Stimulated activated naive CD8-positive, alpha-beta T cell treated with anti-CD3 and anti-CD28 coated beads, Interleukin-15, Interleukin-2, amounts not matched to agents 100 U/mL and 50 U/mL, for 24 hours (primary cell): ENCODE results near the gene DEPDC7.
"Not testable (repeated sequence)": the region's sequence is repeated elsewhere in the genome, so short reads cannot be mapped to it uniquely, and the experiment has no call there.

Source experiments
- ATAC-seq: fragments of 150-1000 bp; cut with Tn5 transposase; one replicate; pipeline ENCODE4 v1.10.0; 2021
- DNase-seq: peaks from one replicate; pipeline ENCODE4 v3.0.0; 2021

The DEPDC7 gene

DNA sequence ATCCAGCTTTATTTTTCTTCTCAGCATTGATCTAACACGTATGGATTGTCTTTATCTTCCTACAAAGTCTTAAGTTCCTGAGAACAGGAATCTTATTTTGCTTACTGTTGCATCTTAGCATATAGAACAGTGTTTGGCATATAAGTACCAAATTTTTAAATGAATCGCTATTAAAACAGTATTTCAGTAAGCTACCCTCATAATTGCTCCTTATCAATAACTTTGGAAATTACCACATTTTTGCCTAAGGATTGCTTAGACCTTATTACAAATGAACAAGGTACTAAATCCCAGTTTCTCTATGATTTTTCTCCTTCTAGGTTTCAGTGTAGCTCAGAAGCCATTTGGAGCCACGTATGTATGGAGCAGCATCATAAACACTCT is 9.7 kb downstream of the DEPDC7 start:
- DNase-seq = no peak

DNA sequence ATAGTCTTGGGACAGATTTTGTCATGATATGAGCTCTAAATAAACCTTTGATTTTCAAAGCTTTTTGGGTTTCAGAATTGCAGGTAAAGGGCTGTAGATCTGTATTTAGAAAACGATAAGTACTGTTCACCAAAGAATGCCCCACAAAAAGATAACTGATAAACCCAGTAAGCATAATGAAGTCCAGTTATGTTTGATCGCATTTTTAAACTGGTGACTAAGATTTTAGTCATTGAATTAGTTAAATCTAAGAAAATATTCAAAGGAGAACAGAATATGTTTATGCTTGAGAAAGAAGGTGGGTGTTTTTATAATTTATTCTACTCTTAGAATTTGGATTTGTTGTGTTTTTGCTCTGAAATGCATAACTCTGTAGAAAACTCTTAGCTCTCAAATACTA is 11.6 kb downstream of the DEPDC7 start:
- DNase-seq = no peak
- no peak for ATAC-seq

More for the DNA sequence above, 9.7 kb downstream of the DEPDC7 start:
- no peak for ATAC-seq

DNA sequence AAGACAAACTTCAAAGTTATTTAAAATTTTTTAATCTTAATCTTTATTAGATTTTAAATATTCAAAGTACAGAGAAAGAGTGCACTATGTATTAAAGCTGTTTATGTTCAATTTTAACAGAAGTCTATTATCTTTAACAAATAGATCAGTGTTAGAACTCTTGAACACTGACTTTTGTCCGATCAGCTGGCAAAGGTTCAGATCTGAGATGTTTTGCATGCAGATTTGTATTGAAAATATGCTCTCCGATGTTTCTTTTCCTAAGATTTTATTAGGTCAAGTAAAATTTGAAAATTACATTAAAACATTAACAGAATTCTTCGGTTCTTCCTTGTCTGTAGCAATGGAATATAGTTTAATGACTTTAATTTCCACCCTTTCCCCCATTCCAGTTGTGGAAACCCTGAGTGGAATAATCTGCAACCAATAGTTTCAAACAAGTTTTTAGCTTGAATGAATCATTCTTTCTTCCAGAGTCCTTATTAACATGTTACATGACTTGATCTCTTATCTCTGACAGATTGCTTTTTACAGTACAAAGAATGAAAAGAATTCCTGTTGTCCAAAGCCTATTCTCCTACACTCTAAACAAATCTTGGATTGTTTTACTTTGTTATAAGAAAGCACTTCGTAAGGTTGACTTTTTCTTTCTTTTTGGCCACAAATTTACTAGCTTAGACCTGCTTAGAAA is 12.3 kb downstream of the DEPDC7 start:
- ATAC-seq = no peak
- no peak for DNase-seq

DNA sequence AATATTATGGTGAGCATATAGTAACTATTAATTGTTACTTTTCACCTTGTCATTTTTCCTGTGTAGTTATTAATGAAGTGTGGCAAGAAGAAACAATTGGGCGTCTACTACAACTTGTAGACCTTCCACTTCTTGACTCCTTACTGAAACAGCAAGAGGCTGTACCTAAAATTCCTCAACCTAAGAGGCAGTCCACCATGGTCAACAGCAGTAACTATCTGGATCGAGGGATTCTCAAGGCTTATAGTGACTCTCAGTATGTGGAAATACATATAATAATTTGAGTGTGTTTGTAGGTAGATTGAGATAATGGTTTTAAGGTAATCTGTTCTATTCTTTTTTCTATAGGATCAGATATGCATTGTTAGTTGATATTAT is 12.8 kb downstream of the DEPDC7 start:
- no peak for DNase-seq
- no peak for ATAC-seq

DNA sequence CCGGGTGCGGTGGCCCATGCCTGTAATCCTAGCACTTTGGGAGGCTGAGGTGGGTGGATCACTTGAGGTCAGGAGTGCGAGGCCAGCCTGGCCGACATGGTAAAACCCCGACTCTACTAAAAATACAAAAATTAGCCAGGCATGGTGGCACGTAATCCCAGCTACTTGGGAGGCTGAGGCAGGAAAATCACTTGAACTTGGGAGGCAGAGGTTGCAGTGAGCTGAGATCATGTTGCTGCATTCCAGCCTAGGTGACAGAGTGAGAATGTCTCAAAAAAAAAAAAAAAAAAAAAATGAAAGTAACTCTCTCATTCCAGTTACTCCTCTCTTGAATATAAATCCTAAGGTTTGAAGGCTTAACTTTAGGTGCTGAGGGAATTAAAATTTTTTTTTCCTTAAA is 13.5 kb downstream of the DEPDC7 start:
- ATAC-seq, DNase-seq: not testable (repeated sequence)

DNA sequence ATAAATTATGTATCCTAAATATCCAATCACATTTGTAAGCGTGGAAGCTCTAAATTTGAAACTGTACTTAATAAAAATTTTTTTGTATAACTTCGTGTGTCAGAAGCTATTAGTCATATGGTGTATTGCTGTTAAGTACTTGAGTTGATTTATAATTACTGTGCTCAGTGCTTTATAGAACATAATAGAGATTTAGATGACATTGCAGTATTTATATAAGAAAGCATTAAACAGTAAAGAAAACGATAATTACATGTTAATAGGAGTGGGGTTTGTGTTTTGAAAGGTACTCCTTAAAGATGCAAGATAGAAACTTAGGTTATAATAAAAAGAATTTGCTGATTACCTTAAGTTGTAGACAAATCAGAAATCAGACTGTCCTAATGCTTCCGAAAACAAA is 17.8 kb downstream of the DEPDC7 start:
- DNase-seq = no peak
- ATAC-seq = no peak

DNA sequence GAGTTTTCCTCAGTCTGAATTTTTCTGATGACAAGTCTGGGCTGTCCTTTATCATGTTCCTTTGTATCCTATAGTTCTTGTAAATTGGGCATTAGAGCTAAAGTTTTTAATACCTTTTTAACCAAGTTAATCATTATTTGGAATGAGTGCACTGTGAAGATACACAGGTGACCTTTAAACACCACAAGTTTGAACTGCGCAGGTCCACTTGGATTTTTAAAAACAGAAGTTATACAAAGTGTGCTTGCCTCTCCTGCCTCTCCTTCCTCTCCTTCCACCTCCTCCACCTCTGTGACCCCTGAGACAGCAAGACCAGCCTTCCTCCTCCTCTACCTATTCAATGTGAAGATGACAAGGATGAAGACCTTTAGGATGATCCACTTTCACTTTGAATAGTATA is 19.3 kb downstream of the DEPDC7 start:
- ATAC-seq (no peak), DNase-seq (no peak)

DNA sequence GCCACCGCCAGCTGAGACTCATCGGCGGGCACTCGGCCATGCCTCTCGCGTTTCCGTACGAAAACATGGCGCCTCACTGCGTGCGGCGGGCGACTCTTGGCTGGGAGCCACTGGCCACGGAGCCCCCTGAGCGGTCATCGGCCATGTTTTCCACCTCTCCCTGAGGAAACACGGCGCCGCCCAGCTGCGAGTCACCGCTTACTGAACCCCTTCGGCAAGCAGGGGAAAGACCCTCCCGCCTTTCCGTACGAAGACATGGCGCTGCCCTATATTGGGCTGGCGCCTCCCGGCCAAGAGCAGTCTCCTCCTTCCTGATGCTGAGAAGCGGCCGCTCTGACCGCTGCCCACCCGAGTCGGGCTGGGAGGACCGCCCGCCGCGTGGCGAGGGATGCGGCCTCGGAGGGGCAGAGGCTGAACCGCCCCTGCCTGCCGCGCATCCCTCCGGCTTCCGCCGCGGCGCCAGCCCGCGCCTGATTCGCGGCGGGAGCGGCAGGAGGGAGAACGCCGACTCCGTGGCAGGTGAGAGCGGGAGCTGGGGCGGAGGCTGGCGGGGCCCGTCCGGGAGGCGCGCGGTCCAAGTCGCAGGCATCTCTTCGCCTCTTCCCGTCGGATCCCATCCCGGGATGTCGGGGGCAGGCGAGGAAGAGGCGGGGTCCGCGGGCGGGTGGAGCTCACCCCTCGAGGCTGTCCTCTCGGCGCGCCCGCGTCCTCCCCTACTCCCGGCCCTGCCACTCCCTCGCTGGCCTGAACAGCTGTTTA is 23.8 kb downstream of the DEPDC7 start, which contains the start of gene TCP11L1:
Gene TCP11L1, plus strand, starts transcription at position 299 of the 759 bp plus-strand sequence. CDS start 4,202 bp downstream, outside the sequence.
- peak; percentile 65 for ATAC-seq
- peak; percentile 85 for DNase-seq

DNA sequence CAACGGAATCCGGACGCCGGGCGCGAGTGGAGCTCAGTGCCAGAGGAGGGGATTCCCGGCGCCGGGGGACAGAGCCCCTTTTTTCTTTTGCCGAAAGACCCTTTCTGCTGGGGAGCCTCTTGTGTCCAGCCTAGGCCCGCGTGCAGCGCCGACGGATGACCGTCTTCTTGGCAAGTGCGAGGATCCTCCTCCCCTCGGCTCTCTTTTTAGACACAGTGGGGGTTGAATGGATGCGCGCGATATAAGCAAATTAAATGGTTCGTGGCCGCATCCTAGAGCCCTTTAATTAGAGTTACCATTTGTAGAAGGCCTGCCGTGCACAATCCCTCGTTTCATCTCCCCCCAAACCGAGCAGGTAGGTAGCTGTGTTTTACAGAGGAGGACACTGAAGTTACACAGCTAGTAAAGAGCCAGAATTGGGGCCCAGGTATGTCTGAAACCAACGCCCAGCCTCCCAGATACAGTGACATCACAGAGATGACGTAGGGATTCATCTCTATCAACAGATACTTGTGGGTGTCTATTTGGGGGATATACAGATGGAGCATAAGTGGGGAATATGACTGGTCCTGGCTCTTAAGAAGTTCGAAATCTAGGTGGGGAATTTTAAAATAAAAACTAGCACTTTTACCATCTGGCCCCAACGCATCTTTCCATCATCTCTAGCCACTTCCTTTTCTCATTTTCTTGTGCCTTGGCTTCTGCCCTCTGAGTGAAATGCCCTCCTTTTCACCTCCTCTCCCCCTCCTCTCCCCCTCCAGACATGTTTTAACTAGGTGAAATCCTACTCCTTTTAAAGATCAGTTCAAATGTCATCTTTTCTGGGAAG is 24.6 kb downstream of the DEPDC7 start:
- peak; percentile 82 for ATAC-seq
- peak; percentile 52 for DNase-seq

DNA sequence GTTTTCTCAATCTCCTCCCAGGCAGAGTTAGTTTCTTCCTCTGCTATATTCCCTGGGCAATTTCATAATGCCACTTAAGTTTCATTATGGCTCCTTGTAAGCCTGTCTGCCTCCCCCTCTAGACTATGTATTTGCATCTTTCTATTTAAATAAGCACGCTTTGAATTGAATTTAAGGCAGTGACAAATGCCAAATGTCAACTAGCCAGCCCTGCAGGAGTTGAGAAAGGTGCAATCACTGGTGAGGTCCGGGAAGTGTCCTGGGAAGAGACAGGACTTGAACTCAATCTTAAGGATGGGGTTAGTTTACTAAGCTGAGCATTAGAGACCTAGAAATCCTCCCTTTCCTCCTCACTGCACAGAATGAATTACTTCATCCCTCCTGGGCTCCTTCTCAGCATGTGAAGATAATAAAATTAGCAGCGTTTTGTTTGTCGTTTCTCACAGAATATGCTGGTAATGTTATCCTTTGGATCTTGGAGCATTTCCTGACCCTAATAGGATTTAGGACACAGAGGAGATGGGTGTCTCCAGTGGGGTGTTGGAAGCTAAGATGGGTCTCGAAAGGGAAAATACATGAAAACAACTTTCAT is 25.3 kb downstream of the DEPDC7 start:
- ATAC-seq (peak; percentile 41), DNase-seq (no peak)

DNA sequence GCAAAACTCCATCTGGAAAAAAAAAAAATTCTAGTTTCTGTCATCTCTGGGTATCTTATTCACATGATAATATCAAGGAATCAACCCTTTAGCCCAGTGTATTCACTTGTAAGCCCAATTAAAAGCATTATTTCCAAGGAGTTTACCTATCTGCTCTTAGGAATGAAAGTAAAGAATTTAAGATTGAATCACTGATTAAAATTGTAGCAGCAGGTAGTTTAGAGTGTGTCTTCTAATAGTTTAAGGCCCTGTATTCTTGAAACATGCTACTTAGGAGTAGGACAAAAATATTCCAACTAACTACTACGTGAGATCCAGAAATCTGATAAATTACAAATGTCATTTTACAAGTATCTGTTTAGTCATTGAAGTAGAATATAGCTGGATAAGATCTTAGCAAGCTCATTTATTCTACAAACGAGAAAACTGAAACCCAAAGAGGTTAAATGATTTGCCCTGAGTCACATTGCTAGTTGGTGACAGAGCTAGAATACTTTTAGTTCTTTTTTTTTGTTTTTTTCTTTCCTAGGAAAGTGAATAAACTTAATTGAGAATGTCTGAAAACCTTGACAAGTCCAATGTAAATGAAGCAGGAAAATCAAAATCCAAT is 27.6 kb downstream of the DEPDC7 start:
- no peak for DNase-seq
- no peak for ATAC-seq

DNA sequence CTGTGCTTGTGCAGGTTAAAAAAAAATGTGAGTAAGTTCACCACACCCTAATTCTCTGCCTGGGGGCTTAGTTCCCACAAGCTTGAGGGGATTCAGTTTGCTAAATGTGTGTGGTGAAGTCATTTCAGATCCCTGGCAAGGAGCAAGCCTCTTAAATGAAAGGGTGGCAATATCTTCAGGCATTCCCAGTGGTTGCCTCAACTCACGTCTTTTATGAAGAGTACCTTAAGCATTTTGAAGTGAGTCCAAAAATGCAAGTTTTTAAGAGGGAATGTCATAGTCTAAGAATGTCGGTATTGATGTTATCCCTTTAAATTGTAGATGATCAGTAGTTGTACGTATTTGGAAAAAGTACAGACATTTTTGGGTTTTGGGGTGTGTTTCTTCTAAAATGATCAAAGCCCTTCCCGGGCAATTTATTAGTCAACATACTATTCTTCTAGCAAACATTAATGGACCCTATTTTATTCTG is 28.6 kb downstream of the DEPDC7 start:
- DNase-seq = no peak

DNA sequence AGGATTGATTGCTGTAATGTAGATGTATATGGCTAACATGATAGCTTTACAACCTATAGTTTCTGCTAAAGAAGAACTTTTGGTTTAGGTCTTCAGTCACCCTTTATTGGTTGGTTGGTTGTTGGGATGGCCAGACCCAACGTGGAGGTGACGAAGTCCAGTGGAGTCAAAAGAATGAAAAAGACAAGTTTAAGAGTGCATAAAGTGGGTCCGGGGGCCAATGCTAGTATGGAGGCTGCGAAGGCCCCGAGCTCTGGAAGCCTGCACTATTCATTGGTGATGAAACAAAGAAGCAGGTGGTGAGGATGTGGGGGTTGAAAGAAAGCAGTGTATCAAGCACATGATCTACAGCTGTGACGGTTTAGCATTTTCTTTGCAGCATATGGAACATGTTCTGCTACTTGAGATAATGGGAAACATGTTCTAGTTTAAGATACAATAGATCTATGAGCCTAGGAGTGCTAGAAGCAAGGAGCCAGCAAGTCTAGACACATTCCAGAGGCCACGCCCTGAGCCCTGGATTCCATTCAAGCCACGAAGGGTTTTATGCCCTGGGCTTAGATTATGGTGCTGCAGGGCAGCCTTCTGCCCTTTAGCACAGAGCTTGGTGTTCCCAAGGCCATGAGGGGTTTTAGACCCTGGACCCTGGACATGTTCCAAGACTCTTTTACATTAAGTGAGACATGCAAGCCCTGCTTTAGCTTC is 30.0 kb downstream of the DEPDC7 start:
- DNase-seq (no peak), ATAC-seq (no peak)

More for the DNA sequence above, 28.6 kb downstream of the DEPDC7 start:
- no peak for ATAC-seq

DNA sequence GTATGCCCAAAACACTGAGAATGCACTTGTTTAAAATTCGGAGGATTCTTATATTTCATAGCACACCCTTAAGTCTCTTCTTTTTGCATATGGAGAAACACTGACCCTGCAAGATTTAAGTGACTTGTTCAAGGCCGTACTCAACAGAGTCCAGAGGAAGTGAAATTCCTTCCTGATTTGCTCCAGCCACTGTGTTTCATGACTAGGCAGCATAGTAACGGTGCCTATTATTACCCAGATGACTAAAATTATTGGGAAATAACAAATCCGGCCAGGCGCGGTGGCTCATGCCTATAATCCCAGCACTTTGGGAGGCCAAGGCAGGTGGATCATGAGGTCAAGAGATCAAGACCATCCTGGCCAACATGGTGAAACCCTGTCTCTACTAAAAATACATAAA is 33.0 kb downstream of the DEPDC7 start:
- not testable (repeated sequence) for ATAC-seq, DNase-seq

DNA sequence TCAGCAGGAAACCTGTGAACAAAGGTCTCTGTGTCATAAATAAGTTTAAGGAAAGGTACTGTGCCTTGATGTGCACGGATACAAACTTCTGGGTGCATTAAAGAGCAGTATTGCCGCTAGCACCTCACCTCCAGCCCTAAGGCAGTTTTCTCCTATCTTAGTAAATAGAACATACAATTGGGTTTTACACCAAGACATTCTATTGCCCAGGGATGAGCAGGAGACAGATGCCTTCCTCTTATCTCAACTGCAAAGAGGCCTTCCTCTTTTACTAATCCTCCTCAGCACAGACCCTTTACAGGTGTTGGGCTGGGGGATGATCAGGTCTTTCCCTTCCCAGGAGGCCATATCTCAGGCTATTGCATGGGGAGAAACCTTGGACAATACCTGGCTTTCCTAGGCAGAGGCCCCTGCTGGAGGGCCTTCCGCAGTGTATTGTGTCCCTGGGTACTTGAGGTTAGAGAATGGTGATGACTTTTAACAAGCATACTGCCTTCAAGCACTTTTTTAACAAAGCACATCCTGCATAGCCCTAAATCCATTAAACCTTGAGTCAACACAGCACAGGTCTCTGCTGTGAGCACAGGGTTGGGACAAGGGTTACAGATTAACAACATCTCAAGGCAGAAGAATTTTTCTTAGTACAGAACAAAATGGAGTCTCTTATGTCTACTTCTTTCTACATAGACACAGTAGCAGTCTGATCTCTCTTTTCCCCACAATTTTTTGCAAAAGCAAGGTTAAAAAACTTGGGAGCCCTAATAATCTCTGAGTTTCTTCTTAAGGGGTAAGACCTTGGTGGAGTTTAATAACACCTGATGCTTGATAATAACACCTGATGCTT is 34.1 kb downstream of the DEPDC7 start:
- ATAC-seq, DNase-seq: not testable (repeated sequence)

DNA sequence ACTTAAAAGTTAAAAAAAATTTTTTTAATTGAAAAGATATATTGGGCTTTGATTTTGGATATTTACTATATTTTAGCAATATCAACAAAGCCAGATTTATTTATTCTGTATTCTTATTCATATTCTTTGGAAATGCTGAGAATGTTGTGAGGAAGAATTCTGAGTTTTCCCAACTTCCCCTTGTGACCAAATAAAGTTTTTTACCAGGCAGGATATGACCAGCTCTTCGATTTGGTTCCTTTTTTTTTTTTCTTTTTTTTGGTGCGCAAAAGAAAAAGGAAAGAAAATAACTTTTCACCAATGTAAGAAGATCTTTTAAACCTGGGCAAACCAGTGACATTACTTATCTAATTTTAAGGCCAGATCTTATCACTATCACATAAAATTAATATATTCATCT is 36.6 kb downstream of the DEPDC7 start:
- DNase-seq (no peak), ATAC-seq (no peak)

DNA sequence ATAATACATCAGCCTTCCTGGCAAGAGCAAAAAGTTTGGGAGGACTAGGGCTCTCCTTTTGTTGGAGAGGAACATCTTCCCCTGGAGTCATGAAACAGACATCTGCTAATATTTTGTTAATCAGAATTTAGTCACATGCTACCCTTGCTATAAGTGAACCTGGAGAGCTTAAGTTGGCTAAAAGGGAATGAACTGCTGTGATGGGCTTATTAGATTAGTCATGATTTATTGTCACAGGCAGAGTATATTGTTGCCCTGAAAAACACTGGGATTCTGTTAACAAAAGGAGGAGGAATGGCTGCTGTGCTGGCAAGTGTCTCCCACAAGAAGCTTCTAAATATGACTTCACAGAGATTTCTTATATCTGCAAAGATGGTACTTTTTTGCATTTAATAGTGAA is 39.7 kb downstream of the DEPDC7 start:
- DNase-seq (no peak), ATAC-seq (no peak)

DNA sequence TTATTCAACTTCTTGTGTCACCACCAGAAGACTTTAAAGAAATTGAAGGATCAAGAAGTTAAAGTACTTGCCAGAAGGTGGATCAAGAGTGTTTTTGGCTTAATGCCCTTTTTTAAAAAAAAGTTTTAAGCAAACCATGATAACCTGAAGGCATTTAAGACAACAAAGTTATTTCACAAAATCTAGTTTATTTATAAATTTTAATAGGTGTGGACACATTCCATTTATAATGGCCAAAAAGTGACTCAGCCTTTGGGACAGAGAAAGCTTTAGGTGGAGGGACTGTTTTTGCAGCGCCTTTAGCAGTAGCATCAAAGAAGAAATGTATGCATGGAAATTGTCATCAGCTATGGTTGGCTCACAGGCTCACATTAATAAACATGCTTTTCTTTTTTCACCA is 41.6 kb downstream of the DEPDC7 start:
- DNase-seq (no peak), ATAC-seq (no peak)

DNA sequence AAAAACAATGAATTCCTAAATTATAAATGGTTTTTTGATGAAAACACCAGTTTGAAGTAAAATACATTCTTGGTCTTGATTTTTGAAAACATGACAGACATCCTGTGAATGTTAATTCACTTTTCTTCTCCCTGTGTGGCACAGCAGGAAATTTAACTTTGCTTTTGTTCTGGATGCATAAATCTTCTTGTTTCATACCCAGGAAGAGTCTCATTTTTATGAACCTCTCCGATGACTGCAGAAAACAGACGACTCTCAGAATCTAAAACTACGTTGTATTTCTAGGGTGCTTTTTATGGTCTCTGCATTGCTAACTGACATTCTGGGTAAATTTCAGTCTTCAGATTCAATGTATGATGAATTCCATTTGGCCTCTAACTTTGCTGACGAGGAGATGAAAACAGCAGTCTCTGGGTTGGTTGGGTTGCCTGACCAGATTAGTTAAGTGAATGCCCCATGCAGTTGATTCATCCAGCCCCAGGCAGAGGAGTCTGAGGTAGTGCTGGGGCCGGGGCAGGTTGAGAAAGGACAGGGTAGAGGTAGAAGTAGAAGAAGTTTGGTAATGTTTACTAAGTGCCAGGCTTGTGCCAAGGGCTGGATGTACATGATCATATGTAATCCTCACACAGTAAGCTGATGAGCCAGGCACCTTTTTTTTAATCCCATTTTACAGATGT is 43.8 kb downstream of the DEPDC7 start:
- DNase-seq (no peak), ATAC-seq (no peak)

DNA sequence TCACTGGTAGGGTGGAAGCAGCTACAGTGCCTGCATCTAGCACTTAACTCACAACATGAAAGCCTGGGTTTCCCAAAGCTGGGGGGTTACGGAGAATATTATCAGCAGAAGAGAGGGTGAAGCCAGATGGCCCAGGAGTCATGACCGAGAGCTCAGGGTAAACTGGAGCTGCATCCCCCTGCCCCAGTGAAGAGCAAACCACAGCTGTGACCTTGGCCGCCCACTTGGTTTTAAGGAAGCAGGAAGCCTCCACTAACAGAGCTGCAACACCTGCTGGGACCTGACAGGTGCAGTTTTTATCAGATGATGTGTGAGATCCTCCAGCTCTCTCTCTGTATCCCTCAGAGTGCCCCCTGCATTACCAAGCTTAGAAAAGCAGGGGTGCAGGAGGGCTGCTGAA is 44.6 kb downstream of the DEPDC7 start:
- DNase-seq = no peak

More for the DNA sequence above, 44.6 kb downstream of the DEPDC7 start:
- ATAC-seq = no peak
